Gastroesophageal sphincter (tissue), 3 donors: ENCODE measurements around the gene XPNPEP2.

Experiments
- CTCF ChIP-seq, 4 experiments: fragments of 200-600 bp in 2 of 4; fragments of 450-650 bp in 2 of 4; sonication (generic) in 1 of 4; IDR thresholded peaks; one replicate each; pipeline ENCODE4 v1.5.1; 2017 to 2019; ENCODE audit warnings: antibody characterized with exemption in 4 of 4, mild to moderate bottlenecking in 2 of 4, moderate library complexity in 2 of 4
- EP300 ChIP-seq: sonication (generic); formaldehyde crosslinking; IDR thresholded peaks from one replicate; pipeline ENCODE4 v1.6.1; 2017; ENCODE audit warnings: antibody characterized with exemption, mild to moderate bottlenecking
- POLR2A ChIP-seq, 2 donors: fragments of 450-650 bp; IDR thresholded peaks; one replicate each; pipeline ENCODE4 v1.6.1; 2017; ENCODE audit warnings: antibody characterized with exemption in 2 of 2, mild to moderate bottlenecking in 2 of 2, moderate library complexity in 1 of 2
- POLR2AphosphoS5 ChIP-seq: sonication (generic); formaldehyde crosslinking; IDR thresholded peaks from one replicate; pipeline ENCODE4 v1.6.1; 2017; ENCODE audit warnings: antibody characterized with exemption

DNA sequence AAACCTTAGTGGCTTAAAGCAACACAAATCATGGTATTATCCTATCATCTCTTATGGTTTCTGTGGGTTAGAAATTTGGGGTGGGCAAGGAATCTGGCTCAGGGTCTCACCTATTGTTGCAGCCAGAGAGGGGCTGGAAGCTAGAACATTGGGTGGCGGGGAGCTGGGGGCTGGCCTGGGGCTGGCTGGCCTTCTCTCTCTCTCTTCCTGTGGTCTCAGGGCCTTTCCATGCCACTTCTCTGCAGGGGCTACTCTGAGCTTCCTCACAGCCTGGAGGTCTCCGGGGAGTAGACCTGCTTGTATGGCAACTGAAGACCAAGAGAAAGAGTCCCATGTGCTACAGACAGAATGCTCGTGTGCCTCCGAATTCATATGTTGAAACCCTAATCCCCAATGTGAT is 10.7 kb upstream of the XPNPEP2 start:
- TF ChIP-seq POLR2AphosphoS5, result no peak
- TF ChIP-seq CTCF (IDR thresholded peaks at IDR 0.05), result no peak
- TF ChIP-seq POLR2A (IDR thresholded peaks at IDR 0.05), result no peak
- TF ChIP-seq EP300, result no peak
